Nephron progenitor cell (in vitro differentiated cells): Measurements from ENCODE around the gene KATNB1.
A peak's percentile ranks its signal among the peaks of the same experiment; 100 is the strongest.

Source experiments
- DNase-seq: peaks from one replicate; pipeline ENCODE4 v3.0.0; 2021
- H3K27ac Mint-ChIP-seq: 2 replicates; pipeline ENCODE4 v1.8.0; 2021; ENCODE audit warnings: mild to moderate bottlenecking, moderate library complexity, mixed read lengths
- H3K27me3 Mint-ChIP-seq: 2 replicates; pipeline ENCODE4 v1.8.0; 2021; ENCODE audit warnings: mild to moderate bottlenecking, low read depth, mixed read lengths; ENCODE audit not compliant: poor library complexity
- H3K36me3 Mint-ChIP-seq: 2 replicates; pipeline ENCODE4 v1.8.0; 2021; ENCODE audit warnings: low read depth, mixed read lengths
- H3K4me1 Mint-ChIP-seq: 2 replicates; pipeline ENCODE4 v1.8.0; 2021; ENCODE audit warnings: mixed read lengths
- H3K4me3 Mint-ChIP-seq: 2 replicates; pipeline ENCODE4 v1.8.0; 2021; ENCODE audit warnings: mild to moderate bottlenecking, moderate library complexity, mixed read lengths
- H3K9me3 Mint-ChIP-seq: 2 replicates; pipeline ENCODE4 v1.8.0; 2021; ENCODE audit warnings: mild to moderate bottlenecking, moderate library complexity, mixed read lengths
- CTCF ChIP-seq: fragments of 200-600 bp; sonication (generic); IDR thresholded peaks from 2 replicates; pipeline ENCODE4 v1.5.0; 2021; ENCODE audit warnings: antibody characterized with exemption

The KATNB1 gene

DNA sequence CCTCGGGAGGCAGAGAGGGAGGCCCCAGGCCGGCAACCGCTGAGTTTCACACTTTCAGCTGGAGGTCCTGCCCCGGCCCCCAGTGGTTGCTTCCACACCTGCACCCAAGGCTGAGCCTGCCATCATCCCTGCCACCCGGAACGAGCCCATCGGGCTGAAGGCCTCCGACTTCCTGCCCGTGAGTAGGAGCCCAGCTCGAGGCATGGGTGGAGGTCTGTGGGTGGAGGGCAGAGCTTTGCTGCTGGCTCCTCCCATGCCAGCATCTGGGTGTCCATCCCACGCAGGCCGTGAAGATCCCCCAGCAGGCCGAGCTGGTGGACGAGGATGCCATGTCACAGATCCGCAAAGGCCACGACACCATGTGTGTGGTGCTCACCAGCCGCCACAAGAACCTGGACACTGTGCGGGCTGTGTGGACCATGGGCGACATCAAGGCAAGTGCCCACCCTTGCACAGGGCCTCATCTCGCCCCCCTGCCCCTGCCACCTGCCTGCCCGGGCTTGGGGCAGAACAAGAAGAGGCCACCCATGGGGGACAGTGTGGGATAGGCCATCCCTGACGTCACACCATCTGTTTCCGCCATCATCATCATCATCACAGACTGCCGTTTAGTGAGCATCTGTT, 19.6 kb downstream of the KATNB1 start:
- no peak for DNase-seq
- peak overlapping the region; percentile 42 for H3K27ac Mint-ChIP-seq
- peaks cover 14% of the 10 kb centered on the region for H3K36me3 Mint-ChIP-seq
- no peaks in the 10 kb centered on the region for H3K27me3 Mint-ChIP-seq
- no peak for TF ChIP-seq CTCF
- peaks cover 20% of the 10 kb centered on the region for H3K4me1 Mint-ChIP-seq
- no peak overlapping the region for H3K4me3 Mint-ChIP-seq
- no peaks in the 10 kb centered on the region for H3K9me3 Mint-ChIP-seq

GRCh38 chr16:57755726-57756423, 20.3 kb downstream of the KATNB1 start:
- Mint-ChIP-seq H3K9me3 (no peaks in the 10 kb centered on the region), H3K4me3 (no peak overlapping the region)
- TF ChIP-seq CTCF = no peak

GRCh38 chr16:57756424-57757325, 21.1 kb downstream of the KATNB1 start:
- no peak overlapping the region for H3K27ac Mint-ChIP-seq
- H3K4me1 Mint-ChIP-seq = peaks cover 9% of the 10 kb centered on the region
- no peak overlapping the region for H3K4me3 Mint-ChIP-seq
- no peaks in the 10 kb centered on the region for H3K9me3 Mint-ChIP-seq
- TF ChIP-seq CTCF = no peak
- no peak for DNase-seq
- H3K36me3 Mint-ChIP-seq = peaks cover 8% of the 10 kb centered on the region
- H3K27me3 Mint-ChIP-seq = no peaks in the 10 kb centered on the region

More at GRCh38 chr16:57755726-57756423, 20.3 kb downstream of the KATNB1 start:
- H3K27me3 Mint-ChIP-seq = no peaks in the 10 kb centered on the region
- peaks cover 16% of the 10 kb centered on the region for H3K4me1 Mint-ChIP-seq
- peaks cover 13% of the 10 kb centered on the region for H3K36me3 Mint-ChIP-seq
- H3K27ac Mint-ChIP-seq = peak overlapping the region; percentile 42
- no peak for DNase-seq

DNA sequence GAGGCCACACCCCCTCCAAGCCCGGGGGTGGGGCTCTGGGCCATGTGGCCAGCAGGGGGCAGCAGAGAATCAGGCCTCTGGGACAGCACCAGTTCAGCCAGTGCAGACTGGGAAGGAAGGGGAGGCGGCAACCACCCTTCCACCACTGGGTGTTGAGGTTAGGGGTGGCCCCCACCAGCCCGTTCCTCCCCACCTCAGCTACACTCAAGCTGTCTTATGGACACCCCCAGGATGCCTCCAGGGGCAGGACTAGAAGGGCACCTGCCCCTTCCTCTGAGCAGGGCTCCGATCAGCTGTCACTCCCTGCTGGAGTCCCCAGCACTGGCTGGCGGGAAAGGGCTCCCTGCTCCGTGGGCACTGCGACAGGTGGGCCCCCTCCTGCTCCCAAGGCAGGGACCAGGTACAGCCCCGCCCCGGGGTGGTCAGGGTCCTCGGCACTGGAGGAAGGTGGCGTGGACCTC, 21.8 kb downstream of the KATNB1 start:
- Mint-ChIP-seq H3K4me3 (no peak overlapping the region), H3K27ac (no peak overlapping the region), H3K4me1 (peaks cover 6% of the 10 kb centered on the region), H3K36me3 (peaks cover 8% of the 10 kb centered on the region), H3K9me3 (no peaks in the 10 kb centered on the region), H3K27me3 (no peaks in the 10 kb centered on the region)
- peak; percentile 93 for DNase-seq
- TF ChIP-seq CTCF = peak; percentile 97

GRCh38 chr16:57757883-57758282, 22.3 kb downstream of the KATNB1 start:
- Mint-ChIP-seq H3K27ac (no peak overlapping the region), H3K9me3 (no peaks in the 10 kb centered on the region), H3K4me1 (peaks cover 7% of the 10 kb centered on the region), H3K4me3 (no peak overlapping the region), H3K27me3 (no peaks in the 10 kb centered on the region), H3K36me3 (peaks cover 8% of the 10 kb centered on the region)
- no peak for DNase-seq
- TF ChIP-seq CTCF = no peak
